ENCODE results near the gene PIGC. TPM values are rescaled to one million over a fixed set of nuclear protein-coding genes. Genes with fewer than 3 reads are reported as not detected.

PIGC gene
- total and polyA plus RNA-seq, 8 donors = 1.2 to 27.9 (median 17.0) TPM

DNA sequence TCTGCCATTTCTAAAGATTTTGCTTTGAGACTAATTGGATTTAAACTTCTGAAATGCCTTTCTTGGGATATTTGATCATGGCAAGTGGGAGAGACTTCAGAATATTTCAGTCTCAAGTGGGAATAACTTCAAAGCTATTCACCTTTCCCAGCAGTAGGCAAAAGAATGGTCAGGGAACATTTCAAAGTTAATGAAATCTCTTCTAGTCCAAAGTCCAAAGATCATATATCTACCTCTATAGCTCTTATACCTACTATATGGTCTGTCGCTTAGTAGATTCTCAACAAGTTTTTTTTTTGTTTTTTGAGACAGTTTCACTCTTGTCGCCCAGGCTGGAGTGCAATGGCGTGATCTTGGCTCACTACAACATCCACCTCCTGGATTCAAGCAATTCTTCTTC lies 44.5 kb upstream of the PIGC start:
- intact Hi-C loops (cut with DNase I; ENCODE audit: low total_unique reads) = no loop called here
- Histone ChIP-seq H3K4me1 (no peaks in the 10 kb centered on the region), H3K36me3 (no peaks in the 10 kb centered on the region), H3K9me3 (no peaks in the 10 kb centered on the region), H3K27me3 (no peaks in the 10 kb centered on the region), H3K4me3 (no peak overlapping the region), H3K27ac (no peak overlapping the region)
- DNase-seq = no peak
- TF ChIP-seq POLR2AphosphoS5 (IDR thresholded peaks at IDR 0.05) = no peak
- 85 to 97% (median 95%) methylated on average over 3 of the region's 3 CpGs for WGBS, 5 donors

DNA sequence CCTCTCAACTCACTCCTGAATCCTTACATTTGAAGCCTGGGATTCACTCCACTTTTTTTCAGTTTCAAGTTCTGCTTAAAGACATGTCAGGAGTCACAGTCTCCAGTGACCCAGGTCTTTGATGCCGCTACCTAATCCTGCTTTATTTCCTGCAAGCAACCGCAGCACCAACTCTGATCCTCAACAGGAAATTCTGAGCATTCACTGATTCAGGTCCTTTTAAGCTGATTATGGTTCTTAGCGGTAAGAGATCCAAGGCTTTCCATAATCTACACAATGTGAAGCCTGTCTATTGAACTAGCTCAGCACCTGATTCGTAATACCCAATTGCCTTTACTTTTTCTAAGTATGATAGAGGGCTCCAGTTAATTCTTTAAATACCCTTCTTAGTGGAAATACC lies 43.7 kb upstream of the PIGC start:
- Histone ChIP-seq H3K27me3 (no peaks in the 10 kb centered on the region), H3K9me3 (no peaks in the 10 kb centered on the region), H3K27ac (no peak overlapping the region), H3K36me3 (no peaks in the 10 kb centered on the region), H3K4me3 (no peak overlapping the region), H3K4me1 (no peaks in the 10 kb centered on the region)
- TF ChIP-seq, protein P1, sequence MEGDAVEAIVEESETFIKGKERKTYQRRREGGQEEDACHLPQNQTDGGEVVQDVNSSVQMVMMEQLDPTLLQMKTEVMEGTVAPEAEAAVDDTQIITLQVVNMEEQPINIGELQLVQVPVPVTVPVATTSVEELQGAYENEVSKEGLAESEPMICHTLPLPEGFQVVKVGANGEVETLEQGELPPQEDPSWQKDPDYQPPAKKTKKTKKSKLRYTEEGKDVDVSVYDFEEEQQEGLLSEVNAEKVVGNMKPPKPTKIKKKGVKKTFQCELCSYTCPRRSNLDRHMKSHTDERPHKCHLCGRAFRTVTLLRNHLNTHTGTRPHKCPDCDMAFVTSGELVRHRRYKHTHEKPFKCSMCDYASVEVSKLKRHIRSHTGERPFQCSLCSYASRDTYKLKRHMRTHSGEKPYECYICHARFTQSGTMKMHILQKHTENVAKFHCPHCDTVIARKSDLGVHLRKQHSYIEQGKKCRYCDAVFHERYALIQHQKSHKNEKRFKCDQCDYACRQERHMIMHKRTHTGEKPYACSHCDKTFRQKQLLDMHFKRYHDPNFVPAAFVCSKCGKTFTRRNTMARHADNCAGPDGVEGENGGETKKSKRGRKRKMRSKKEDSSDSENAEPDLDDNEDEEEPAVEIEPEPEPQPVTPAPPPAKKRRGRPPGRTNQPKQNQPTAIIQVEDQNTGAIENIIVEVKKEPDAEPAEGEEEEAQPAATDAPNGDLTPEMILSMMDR (IDR thresholded peaks at IDR 0.05) = no peak
- TF ChIP-seq POLR2AphosphoS5 (IDR thresholded peaks at IDR 0.05) (no peak), EP300 (IDR thresholded peaks at IDR 0.05) (no peak), POLR2A (IDR thresholded peaks at IDR 0.05) (no peak)
- WGBS, 5 donors = 76 to 82% (median 81%) methylated on average over 4 of the region's 4 CpGs
- intact Hi-C loops (cut with DNase I; ENCODE audit: low total_unique reads) = no loop called here
- no peak for DNase-seq

DNA sequence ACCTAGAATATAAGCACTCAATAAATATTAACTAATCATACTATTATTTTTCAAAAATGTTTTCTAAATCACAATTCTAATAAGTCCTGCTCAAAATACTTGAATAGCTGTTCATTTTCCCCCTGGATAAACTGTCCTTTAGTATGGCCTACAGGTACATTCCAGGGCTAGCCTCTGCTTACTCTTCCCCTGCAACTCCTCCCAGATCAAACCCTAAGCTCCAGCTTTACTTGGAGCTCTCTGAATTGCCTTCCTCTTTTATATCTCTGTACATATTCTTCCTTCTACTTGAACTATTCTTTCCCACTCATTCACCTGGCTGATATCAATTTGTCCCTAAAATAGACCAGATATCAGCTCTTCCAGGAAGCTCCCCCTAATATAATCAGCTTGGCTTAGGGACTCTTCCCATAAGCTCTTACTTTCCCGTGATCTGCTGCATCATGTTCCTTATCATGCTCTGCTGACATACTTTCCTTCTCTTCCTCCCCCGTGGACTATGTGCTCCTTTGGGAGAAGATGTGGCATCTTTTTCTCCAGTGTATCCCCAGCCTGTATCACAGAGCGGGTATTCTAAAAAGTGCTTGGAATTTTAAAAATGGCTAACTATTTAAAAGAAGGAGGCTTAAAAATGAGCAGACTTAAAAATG lies 43.1 kb upstream of the PIGC start:
- Histone ChIP-seq H3K27ac (no peak overlapping the region), H3K9me3 (no peaks in the 10 kb centered on the region), H3K4me1 (no peaks in the 10 kb centered on the region), H3K27me3 (no peaks in the 10 kb centered on the region), H3K36me3 (no peaks in the 10 kb centered on the region), H3K4me3 (no peak overlapping the region)
- WGBS, 5 donors = 65 to 77% (median 72%) methylated on average over 3 of the region's 3 CpGs
- no peak for DNase-seq
- intact Hi-C loops (cut with DNase I; ENCODE audit: low total_unique reads) = no loop called here
- no peak for TF ChIP-seq POLR2AphosphoS5 (IDR thresholded peaks at IDR 0.05)
- TF ChIP-seq, protein P1 (IDR thresholded peaks at IDR 0.05) = no peak

DNA sequence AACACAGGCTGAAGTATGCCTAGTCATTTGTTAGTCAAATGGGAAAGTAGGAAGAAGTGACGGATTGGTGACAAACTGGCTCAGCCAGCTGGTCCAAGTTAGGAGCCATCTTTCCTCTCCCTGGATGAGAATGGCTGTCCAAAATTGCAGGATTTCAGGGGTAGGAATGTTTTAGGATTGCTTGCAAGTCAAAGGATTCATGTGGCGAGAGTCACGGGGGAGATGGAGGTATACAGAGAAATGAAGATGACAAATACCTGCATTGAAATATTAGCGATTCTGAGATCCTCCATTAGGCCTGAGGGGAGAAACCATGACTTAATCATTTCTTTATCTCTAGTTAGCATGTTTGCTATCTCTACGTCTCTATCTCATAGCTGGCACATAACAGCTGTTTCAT lies 41.8 kb upstream of the PIGC start:
- intact Hi-C loops (cut with DNase I; ENCODE audit: low total_unique reads) = no loop called here
- no peak overlapping the region for H3K27ac ChIP-seq
- DNase-seq = no peak
- H3K4me1 ChIP-seq = no peaks in the 10 kb centered on the region
- TF ChIP-seq, protein P1 (IDR thresholded peaks at IDR 0.05) = no peak
- TF ChIP-seq POLR2AphosphoS5 (IDR thresholded peaks at IDR 0.05) = no peak
- TF ChIP-seq EP300 (IDR thresholded peaks at IDR 0.05) = no peak
- no peak for TF ChIP-seq POLR2A (IDR thresholded peaks at IDR 0.05)
- WGBS, 5 donors = 61 to 72% (median 63%) methylated on average over 5 of the region's 5 CpGs
- H3K27me3 ChIP-seq = no peaks in the 10 kb centered on the region
- H3K4me3 ChIP-seq = no peak overlapping the region
- no peaks in the 10 kb centered on the region for H3K9me3 ChIP-seq
- no peaks in the 10 kb centered on the region for H3K36me3 ChIP-seq

DNA sequence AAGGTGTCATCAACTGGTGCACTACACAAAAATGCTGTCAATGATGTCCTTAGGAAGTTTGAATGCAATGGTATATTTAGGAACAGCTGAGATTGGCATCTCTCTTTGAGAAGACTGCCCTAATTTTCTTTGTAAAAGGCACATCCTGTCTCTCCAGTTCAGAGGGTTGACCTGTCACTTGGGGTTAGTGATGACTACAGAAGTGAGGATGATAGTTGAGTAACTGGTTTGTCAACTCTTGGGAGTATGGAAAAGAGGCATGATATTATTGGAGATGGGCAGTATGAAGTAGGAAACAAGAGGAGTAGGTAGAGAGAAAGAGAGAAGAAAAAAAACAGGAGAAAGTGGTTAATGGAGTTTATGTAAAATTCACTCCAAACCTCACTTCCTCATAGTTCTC lies 40.4 kb upstream of the PIGC start:
- no peak for DNase-seq
- Histone ChIP-seq H3K4me1 (no peaks in the 10 kb centered on the region), H3K27ac (no peak overlapping the region), H3K9me3 (no peaks in the 10 kb centered on the region), H3K36me3 (no peaks in the 10 kb centered on the region), H3K27me3 (no peaks in the 10 kb centered on the region), H3K4me3 (no peak overlapping the region)
- TF ChIP-seq, protein P1 (IDR thresholded peaks at IDR 0.05) = no peak
- no peak for TF ChIP-seq POLR2A (IDR thresholded peaks at IDR 0.05)
- TF ChIP-seq EP300 (IDR thresholded peaks at IDR 0.05) = no peak
- no peak for TF ChIP-seq POLR2AphosphoS5 (IDR thresholded peaks at IDR 0.05)
- intact Hi-C loops (cut with DNase I; ENCODE audit: low total_unique reads) = no loop called here

All from stomach (tissue), 9 donors.